HG03378 (cell line): ENCODE results near the gene TELO2.

Experiments used
- ATAC-seq: cut with Tn5 transposase; IDR thresholded peaks from one replicate; pipeline ENCODE4 v1.9.1; 2021; ENCODE audit warnings: mild to moderate bottlenecking, moderate library complexity; ENCODE audit not compliant: unreplicated experiment

TELO2 gene

DNA sequence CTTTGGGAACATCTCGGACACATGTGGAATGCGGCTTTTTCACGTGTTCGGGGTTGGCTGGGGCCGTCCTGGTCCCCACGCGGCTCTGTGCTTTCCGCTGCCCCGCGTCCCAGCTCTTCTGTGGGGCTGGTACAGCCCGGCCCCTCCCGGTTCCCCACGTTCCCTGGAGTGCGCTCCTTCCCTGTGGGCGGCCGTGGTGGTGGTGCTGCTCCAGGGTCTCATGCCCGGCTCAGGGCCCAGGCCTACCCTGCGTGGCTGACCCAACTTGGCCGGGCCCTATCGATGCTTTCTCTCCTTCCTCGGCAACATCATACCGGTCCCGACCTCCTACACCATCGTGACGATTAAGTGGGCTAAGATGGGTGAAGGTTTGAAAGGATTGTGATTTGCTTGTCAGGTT is 3.3 kb downstream of the TELO2 start:
- no peak for ATAC-seq

DNA sequence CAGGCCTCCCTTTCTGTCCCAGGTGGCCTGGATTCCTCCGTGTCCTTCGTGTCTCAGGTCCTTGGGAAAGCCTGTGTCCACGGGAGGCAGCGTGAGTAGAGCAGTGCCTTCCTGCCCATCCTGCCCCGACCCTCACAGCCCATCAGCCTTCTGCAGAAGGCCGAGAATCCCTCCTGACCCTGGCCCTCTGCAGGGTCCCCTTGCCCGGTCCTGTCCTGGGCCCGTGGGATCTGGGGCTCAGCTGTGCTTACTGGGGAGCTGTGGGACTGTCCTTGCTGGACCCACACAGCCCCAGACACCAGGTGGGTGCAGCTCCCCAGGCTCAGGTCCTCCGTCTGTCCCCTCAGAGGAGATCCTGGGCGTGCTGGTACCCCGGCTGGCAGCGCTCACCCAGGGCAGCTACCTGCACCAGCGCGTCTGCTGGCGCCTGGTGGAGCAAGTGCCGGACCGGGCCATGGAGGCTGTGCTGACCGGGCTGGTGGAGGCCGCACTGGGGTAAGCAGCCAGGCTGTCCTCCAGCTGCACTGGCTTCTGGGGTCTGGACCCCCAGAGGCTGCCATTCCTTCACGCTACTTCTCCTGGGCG is 3.9 kb downstream of the TELO2 start:
- ATAC-seq = no peak

DNA sequence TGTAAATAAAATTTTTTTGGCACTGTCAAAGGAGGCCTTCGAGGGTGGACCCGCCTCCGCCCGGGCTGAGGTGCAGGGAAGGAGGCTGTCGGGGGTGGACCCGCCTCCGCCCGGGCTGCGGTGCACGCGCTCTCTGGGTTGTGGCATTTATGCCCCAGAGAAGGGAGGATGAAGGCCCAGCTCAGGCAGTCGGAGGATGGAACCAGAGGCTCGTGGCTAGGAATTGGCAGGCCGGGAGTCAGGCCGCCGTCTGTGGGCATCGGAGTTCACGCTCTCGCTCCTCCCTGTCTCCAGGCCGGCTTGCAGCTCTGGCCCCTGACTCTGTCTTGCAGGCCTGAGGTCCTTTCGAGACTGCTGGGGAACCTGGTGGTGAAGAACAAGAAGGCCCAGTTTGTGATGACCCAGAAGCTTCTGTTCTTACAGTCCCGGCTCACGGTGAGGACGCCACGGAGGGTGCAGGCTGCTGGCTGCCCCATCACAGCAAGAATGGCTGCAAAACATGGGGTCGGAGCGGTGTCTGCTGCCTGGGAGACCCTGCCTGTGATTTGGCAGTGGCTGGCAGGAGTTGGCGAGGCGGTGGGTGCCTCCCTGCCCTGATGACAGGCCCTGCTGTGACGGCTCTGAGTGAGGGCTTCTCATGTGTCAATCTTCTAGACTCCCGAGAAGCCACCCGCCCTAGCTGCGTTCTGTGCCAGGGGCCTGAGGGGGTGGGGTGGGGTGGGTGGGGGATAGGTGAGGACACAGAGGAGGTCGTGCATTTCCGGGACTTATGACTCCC is 5.9 kb downstream of the TELO2 start:
- no peak for ATAC-seq

DNA sequence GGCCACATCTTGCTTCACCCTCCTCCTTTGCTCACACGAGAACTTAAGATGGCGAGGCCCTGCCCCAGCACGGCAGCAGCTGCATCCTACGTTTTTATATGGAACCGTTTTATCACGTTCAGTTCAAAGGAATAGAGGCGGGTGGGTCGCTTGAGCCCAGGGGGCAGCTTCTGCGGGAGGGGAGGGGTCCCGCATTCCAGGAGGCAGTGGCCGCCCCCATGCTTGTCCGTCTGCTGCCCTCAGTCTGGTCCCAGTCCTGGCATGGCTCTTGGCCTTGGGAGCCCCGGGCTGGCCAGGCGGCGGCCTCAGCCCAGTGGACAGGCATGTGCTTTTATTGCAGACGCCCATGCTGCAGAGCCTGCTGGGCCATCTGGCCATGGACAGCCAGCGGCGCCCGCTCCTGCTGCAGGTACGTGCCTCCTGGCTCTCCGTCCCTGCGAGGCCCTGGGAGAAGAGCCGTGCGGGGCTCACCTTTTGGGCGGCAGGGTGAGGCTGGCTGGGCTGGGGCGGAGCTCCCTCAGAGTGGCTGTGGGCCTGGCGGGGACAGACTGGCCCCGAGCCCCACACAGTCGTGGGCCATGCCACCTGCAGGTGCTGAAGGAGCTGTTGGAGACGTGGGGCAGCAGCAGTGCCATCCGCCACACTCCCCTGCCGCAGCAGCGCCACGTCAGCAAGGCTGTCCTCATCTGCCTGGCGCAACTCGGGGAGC is 6.8 kb downstream of the TELO2 start:
- ATAC-seq = no peak

DNA sequence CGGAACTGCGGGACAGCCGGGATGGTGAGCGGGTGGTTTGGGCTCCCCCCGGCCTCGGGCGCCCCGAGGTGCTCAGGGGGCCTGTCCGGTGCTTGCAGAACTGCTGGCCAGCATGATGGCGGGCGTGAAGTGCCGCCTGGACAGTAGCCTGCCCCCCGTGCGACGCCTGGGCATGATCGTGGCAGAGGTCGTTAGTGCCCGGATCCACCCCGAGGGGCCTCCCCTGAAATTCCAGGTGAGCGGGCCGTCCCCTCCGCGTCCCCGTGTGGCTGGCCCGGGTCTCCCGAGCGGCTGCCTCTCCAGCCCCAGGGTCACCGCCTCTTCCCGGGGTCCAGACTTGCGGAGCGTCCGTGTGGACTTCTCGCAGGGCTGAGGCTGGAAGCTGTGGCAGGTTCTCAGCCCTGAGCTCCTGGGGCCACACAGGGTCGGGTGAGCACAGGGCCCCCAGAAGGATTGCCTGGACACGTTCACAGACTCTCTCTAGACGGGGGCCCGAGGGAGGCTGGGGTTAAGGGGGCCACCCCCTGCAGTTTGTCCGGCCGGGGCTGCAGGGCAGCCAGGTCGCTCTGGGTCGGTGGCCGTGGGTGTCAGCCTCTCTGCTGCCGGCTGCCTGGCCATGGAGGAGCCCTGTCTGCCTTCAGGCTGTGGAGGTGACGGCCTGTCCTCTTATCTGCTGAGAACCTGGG is 7.4 kb downstream of the TELO2 start:
- no peak for ATAC-seq

DNA sequence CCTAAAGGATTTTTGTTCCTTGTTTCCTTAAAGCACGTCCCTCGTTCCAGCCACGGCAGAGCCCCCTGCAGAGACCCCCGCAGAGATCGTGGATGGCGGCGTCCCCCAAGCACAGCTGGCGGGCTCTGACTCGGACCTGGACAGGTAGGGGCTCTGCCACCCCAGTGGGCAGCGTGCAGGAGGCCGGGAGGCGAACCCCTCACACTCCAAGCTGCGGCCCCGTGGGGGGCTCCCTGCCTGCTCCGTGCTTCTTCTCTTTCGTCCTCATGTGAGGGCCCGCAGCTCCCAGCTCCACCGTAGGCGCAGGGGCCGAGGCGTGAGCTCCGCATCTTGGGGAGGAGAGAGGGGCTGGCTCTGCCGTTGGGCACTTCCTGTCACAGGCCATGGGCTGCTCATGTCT is 8.5 kb downstream of the TELO2 start:
- ATAC-seq = no peak

DNA sequence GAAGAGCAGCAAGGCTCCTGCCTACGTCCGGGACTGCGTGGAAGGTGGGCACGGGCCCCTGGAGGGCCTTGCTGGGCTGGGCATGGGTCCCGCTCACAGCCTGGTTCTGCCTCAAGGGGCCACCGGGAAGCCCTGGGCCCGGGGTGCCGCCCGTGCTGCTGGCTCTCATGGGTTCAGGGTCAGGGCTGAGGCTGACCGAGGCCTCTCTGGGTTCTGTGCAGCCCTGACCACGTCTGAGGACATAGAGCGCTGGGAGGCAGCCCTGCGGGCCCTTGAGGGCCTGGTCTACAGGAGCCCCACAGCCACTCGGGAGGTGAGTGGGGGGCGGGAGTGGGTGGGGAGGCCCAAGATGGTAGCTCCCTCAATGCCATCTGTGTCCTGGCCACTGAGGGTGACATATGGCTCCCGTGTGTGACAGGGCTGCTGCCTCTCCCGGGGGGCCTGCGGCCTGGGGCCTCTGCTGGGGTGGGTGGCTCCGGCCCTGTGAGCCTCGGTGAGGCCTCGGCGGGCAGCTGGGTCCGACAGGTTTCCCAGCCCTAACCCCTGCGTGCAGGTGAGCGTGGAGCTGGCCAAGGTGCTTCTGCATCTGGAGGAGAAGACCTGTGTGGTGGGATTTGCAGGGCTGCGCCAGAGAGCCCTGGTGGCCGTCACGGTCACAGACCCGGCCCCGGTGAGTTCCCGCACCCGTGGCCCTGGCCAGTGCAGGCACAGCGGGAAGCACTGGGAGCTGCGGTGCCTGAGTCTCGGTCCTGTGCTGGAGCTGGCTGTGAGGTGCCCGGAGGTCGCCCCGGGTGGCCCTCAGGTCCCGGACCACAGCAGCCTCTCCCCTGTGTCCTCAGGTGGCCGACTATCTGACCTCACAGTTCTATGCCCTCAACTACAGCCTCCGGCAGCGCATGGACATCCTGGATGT is 9.2 kb downstream of the TELO2 start:
- no peak for ATAC-seq

DNA sequence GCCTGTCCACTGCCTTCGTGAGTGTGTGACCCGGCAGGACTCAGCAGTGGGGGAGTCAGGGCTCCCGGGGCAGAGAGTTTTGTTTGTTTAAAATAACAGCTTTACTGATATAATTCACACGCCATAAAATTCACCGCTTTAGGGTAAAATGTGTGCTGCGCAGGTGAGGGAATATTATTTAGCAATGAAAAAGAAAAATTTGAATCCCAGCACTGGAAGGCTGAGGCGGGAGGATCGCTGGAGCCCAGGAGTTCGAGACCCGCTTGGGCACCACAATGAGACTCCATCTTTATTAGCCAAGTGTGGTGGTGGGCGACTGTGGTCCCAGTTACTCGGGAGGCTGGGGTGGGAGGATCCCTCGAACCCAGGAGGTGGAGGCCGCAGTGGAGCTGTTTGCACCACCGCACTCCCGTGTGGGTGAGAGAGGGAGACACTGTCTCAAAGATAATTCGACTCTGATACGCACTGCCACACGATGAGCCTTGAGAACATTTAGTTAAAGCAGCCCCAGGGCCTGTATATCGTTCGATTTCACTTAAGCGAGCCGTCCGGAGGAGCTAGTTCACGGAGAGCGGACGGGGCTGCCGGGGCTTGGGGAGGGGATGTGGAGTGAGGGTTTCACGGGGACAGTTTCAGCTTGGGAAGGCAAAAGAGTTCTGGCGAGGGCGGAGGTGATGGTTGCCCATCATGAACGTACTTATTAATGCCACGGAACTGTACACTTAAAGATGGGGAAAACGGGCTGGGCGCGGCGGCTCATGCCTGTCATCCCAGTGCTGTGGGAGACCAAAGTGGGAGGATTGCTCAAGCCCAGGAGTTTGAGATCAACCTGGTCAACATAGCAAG is 10.2 kb downstream of the TELO2 start:
- ATAC-seq = no peak

DNA sequence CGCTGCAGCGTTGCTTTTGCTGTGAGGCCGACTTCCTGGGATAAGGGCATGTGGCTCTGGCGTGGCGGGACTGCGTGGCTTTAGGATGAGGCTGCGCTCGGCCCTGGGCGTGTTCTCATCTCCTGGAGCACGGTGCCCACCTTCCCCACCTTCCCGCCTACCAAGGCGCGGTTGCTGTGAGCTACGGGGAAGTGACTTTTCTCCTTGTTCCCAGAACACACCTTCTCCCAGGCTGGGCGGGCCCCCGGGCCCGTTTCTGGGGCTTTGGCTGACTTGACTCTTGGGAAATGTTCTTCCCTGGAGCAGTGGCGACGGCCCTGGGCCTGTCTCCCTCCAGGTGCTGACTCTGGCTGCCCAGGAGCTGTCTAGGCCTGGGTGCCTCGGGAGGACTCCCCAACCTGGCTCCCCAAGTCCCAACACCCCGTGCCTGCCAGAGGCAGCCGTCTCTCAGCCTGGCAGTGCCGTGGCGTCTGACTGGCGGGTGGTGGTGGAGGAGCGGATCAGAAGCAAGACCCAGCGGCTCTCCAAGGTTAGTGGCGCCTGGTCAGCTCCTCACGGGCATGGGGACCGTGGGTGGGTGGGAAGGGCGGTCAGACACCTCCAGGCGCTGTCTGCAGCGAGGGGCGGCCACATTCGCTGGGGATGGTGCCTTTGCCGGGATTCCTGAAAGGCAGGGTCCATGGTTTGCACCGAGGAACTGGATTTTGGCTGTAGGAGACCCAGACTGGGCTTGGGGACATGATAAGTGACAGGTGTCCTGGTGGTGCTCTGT is 12.1 kb downstream of the TELO2 start:
- no peak for ATAC-seq

DNA sequence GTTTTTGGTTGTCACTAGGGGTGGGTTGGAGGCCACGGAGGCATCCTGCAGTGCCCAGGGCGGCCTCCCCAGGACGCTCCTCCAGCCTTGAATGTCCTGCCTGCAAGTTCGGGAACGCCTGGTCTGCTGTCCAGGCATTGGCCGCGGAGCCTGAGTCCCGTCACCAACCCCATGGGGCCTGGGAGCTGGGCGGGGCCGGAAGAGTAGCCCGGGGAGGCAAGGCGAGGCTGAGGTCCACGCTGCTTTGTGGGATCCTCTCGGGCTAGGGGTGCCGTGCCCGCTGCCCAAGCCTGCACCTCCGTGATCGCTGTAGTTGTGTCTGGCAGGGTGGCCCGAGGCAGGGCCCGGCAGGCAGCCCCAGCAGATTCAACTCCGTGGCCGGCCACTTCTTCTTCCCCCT is 12.8 kb downstream of the TELO2 start:
- ATAC-seq = no peak

DNA sequence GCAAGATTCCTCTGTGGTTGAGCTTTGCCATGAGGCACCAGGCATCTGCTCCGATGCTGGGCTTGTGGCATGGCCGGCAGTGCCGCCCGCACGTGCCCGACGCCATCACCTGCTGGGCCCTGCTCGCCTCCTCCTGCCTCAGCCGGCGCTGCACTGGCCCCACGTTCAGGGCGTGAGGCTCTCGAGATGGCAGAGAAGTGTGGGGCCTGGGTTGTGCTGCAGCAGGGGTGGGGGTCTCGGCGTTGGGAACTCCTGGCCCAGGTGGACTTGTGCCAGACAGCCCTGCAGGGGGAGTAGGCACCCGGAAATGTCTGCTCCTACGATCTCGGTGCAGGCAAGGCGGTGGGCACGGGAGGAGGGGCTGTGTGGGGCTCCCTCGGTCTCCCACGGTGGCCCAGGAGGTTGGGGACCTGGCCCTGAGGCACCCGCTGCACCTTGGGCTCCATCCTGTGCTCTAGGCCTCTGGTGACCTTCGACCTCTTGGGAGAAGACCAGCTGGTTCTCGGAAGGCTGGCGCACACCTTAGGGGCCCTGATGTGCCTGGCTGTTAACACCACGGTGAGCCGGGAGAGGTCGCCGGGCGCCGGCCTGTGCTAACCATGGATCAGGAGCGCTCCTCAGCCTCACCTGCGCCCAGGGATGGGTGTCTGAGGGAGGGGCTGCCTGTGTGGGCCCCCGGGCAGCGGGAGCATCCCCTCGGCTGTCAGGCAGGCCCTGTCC is 13.5 kb downstream of the TELO2 start:
- ATAC-seq = no peak

DNA sequence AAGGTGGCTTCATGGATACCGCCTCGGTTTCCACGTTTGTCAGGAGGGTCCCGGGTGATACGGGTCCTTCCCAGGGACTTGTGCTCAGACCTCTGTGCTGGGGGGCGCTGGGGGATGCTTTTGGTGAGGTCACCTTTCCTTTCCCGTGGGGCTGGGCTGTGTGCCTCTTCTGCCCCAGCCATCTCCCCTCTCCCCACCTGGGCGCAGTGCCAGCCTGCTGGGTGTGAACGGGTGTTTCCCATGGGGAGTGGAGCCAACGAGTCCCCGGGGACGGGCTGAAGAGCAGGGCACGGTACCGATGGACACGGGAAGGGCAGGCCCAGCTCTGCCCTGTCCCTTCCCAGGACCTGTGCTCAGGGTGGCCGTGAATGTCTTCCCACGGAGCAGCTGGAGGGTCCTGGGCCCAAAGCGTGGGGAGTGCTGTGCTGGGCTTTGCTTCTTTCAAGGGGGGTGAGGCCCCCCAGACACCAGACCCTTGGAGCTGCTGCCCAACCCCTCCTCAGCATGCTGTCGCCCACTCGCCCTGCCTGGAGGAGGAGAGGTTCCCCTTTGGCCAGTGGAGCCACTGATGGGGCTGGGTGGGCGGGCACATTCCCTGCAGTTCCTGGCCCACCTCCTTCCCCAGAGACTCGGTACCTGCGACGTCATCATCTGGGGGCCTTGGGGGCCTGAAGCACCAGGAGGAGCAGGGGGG is 15.5 kb downstream of the TELO2 start:
- no peak for ATAC-seq

DNA sequence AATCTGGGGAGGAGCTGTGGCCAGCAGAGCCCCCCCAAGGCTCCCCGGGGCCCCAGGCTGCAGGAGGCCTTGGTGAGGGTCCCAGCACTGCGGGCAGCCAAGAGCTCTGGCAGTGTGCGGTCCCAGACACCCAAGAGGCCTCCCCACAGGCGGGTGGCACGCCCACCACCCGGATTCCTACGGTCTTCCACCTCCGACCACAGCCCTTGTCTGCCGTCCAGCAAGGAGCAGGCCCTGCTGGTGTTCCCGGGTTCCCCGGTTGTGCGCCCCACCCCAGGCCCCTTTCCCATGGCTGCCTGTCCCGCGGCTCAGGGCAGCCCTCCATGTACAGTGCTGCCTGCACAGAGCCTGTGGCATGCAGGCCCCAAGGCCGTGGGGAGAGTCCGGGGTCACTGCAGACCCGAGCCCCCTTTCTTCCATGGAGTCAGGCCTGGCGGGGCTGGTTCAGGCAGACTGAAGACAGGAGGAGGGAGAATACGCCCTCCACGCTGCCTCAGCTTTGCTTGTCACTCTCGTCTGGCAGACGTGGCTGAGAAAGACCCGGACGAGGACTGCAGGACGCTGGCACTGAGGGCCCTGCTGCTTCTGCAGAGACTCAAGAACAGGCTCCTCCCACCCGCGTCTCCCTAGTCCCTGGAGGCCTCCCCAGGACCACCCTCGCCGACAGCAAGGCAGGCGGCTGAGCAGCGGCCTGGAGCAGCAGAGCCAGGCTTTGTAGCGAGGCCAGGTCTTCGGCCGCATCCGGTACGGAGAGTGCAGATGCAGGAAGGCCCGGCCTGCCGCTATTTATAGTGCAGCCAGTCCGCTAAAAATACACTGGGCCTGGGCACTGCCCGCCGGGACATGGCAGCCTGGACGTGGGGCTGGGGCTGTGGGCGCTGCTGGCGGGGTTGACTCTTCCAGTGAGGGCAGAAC is 16.4 kb downstream of the TELO2 start:
- no peak for ATAC-seq

DNA sequence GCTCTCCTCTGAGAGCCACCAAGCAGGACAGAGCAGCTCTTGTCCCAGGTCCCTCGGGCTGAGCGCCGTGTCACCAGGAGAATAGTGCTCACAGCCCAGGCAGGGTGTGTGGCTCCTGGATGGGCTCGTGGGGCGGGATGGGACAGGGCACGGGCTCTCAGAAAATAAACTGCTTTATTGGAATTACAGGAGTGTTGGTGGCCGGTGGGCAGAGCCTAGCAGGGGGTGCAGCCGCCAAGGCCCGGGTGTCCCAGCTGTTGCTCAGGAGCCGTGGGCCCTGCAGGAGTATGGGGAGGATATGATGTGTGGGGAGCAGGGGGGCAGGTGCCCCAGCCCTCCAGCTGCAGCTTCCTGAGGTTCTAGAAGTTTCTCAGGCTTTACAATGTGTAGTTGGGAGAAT is 17.1 kb downstream of the TELO2 start:
- ATAC-seq = no peak

DNA sequence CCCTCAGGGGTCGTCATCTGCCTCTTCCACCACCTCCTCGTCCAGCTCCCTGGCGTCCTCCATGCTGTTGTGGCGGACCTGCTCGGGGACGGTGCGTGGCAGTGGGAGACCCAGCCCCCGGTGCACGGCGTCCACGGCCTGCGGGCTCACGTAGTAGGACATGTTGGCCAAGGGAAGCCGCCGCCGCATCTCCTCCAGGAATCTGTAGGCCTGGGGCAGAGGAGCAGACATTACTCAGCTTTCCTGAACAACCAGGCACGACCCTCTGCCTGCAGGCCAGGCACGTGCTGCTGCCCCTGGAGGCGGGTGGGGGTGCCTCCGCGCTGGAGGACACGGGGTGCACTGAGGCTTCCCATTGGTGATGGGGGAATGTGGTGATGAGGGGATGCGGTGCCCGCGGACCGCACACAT is 17.8 kb downstream of the TELO2 start:
- ATAC-seq = no peak

DNA sequence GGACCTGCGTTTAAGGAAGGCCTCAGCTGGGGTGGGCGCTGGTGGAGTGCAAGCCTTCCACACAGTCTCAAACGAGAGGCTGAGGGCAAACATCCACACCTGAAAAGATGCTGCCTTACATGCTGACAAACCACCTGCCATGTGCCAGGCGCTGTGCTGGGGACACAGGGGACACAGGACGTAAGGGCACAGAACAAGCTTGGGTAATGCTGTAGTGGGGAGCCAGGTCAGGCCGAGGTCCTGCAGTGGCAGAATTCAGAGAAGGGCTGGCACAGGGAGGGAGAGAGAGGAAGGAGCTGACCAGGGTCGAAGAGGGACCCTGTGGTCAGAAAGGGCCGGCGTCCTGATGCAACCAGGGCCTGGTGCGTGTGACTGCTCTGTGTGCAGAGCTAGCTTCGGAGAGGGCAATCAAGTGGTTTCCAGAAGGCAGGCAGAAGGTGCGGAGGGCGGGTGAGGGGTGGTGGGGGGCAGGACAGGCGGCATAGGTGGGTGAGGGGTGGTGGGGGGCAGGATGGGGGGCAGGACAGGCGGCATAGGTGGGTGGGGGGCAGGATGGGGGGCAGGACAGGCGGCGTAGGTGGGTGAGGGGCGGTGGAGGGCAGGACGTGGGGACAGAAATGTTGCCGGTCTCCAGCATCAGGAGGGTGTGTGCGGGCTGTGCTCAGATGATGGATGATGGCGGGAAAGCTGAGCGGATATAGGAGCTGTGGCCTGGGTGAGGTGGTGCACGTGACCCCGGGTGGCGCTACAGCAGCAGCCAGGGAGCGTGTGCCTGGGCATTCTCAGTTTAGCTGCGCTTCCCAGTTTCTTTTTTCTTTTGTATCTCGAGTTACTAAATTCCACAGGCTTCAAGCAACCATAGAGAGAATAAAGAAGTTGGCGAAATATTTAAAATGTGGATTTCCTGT is 18.8 kb downstream of the TELO2 start:
- no peak for ATAC-seq
